ENCODE results near the gene MRTFA.

Gene MRTFA

GRCh38 chr22:40420341-40421081, 216.0 kb downstream of the MRTFA start:
- H3K4me3 ChIP-seq (ENCODE audit: low read depth, low read length), result no peak overlapping the region
- TF ChIP-seq, protein P1, sequence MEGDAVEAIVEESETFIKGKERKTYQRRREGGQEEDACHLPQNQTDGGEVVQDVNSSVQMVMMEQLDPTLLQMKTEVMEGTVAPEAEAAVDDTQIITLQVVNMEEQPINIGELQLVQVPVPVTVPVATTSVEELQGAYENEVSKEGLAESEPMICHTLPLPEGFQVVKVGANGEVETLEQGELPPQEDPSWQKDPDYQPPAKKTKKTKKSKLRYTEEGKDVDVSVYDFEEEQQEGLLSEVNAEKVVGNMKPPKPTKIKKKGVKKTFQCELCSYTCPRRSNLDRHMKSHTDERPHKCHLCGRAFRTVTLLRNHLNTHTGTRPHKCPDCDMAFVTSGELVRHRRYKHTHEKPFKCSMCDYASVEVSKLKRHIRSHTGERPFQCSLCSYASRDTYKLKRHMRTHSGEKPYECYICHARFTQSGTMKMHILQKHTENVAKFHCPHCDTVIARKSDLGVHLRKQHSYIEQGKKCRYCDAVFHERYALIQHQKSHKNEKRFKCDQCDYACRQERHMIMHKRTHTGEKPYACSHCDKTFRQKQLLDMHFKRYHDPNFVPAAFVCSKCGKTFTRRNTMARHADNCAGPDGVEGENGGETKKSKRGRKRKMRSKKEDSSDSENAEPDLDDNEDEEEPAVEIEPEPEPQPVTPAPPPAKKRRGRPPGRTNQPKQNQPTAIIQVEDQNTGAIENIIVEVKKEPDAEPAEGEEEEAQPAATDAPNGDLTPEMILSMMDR (IDR thresholded peaks at IDR 0.05; ENCODE audit: low read depth, low read length), result no peak
- in situ Hi-C loops (cut with HindIII; ENCODE audit: low sequenced_read_pairs), result no loop called here
- DNase-seq (ENCODE audit: low read depth, low spot score), result no peak

DNA sequence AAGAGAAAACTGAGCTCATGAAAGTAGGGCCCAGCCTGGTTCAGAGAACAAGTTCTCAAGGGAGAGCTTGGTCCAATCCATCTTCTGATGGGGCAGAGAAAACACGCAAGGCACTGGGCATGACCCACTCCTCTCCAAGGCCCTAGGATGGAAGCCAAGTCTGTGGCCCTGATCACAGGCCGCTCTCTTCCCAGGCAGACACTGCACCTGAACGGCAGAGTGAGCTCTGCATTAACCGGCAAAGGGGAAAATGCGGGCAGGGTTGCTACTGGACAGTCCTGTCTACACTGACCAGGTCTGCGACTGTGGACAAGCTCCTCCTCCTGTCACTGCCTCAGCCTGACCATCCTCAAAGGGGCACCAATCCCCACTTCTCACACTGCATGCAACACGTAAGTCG, 216.8 kb downstream of the MRTFA start:
- no peak overlapping the region for H3K4me3 ChIP-seq (ENCODE audit: low read depth, low read length)
- in situ Hi-C loops (cut with HindIII; ENCODE audit: low sequenced_read_pairs), result no loop called here
- TF ChIP-seq, protein P1 (IDR thresholded peaks at IDR 0.05; ENCODE audit: low read depth, low read length), result no peak
- DNase-seq (ENCODE audit: low read depth, low spot score), result no peak

- TF ChIP-seq, protein P1 (IDR thresholded peaks at IDR 0.05; ENCODE audit: low read depth, low read length), result no peak
- in situ Hi-C loops (cut with HindIII; ENCODE audit: low sequenced_read_pairs), result no loop called here
- DNase-seq (ENCODE audit: low read depth, low spot score), result no peak
- H3K4me3 ChIP-seq (ENCODE audit: low read depth, low read length), result no peak overlapping the region
These were observed 217.9 kb downstream of the MRTFA start for GRCh38 chr22:40418366-40419201.

DNA sequence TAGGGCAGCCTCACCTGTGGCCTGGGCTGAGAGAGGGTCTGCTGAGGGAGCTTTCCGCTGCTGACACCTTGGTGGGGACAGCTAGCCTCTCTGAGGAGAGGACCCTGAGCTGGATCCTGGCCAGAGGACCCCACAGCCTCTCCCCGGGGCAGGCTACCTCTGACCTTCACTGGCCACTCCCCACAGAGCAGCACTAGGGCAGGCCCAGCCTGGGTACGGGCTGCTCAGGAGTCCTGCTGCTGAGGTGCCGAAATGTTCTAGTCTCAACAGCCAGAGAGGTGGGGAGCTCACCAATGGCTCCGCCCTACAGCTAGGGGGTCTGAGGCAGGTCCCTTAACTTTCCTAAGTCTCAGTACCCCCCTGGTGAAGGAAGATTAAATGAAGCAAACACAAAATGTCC, 218.6 kb downstream of the MRTFA start:
- in situ Hi-C loops (cut with HindIII; ENCODE audit: low sequenced_read_pairs), result no loop called here
- DNase-seq (ENCODE audit: low read depth, low spot score), result no peak
- TF ChIP-seq, protein P1 (IDR thresholded peaks at IDR 0.05; ENCODE audit: low read depth, low read length), result no peak
- H3K4me3 ChIP-seq (ENCODE audit: low read depth, low read length), result no peak overlapping the region

GRCh38 chr22:40417041-40417440, 219.5 kb downstream of the MRTFA start:
- no peak for DNase-seq (ENCODE audit: low read depth, low spot score)
- TF ChIP-seq, protein P1 (IDR thresholded peaks at IDR 0.05; ENCODE audit: low read depth, low read length), result no peak

GRCh38 chr22:40416636-40417035, 219.9 kb downstream of the MRTFA start:
- in situ Hi-C loops (cut with HindIII; ENCODE audit: low sequenced_read_pairs), result no loop called here
- TF ChIP-seq, protein P1 (IDR thresholded peaks at IDR 0.05; ENCODE audit: low read depth, low read length), result no peak
- no peak overlapping the region for H3K4me3 ChIP-seq (ENCODE audit: low read depth, low read length)
- no peak for DNase-seq (ENCODE audit: low read depth, low spot score)

More at GRCh38 chr22:40417041-40417440, 219.5 kb downstream of the MRTFA start:
- in situ Hi-C loops (cut with HindIII; ENCODE audit: low sequenced_read_pairs), result no loop called here
- H3K4me3 ChIP-seq (ENCODE audit: low read depth, low read length), result no peak overlapping the region

All from astrocyte of the spinal cord (primary cell).